Measurements from ENCODE around the gene BEND7.
A peak's percentile ranks its signal among the peaks of the same experiment; 100 is the strongest.

The BEND7 gene

GRCh38 chr10:13521026-13521425 is 7.8 kb downstream of the BEND7 start:
- H3K4me3 ChIP-seq (ENCODE audit: low read depth, low read length): no peak overlapping the region
- no peak for TF ChIP-seq CTCF (IDR thresholded peaks at IDR 0.05; ENCODE audit: insufficient read depth, low read depth, low read length, missing control alignments)
- no peak for DNase-seq (ENCODE audit: low read depth)

- DNase-seq (ENCODE audit: low read depth): no peak
- TF ChIP-seq CTCF (IDR thresholded peaks at IDR 0.05; ENCODE audit: insufficient read depth, low read depth, low read length, missing control alignments): no peak
Measured at GRCh38 chr10:13520194-13520593, 8.6 kb downstream of the BEND7 start.

GRCh38 chr10:13518076-13518692 is 10.6 kb downstream of the BEND7 start:
- peak; percentile 59 for TF ChIP-seq CTCF (IDR thresholded peaks at IDR 0.05; ENCODE audit: insufficient read depth, low read depth, low read length, missing control alignments)
- DNase-seq (ENCODE audit: low read depth): peak; percentile 50
- no peak overlapping the region for H3K4me3 ChIP-seq (ENCODE audit: low read depth, low read length)

More at GRCh38 chr10:13520194-13520593, 8.6 kb downstream of the BEND7 start:
- no peak overlapping the region for H3K4me3 ChIP-seq (ENCODE audit: low read depth, low read length)

- no peak for TF ChIP-seq CTCF (IDR thresholded peaks at IDR 0.05; ENCODE audit: insufficient read depth, low read depth, low read length, missing control alignments)
Measured at GRCh38 chr10:13517675-13518074, 11.1 kb downstream of the BEND7 start.

GRCh38 chr10:13516176-13516575 is 12.6 kb downstream of the BEND7 start:
- no peak for TF ChIP-seq CTCF (IDR thresholded peaks at IDR 0.05; ENCODE audit: insufficient read depth, low read depth, low read length, missing control alignments)
- no peak for DNase-seq (ENCODE audit: low read depth)
- no peak overlapping the region for H3K4me3 ChIP-seq (ENCODE audit: low read depth, low read length)

More at GRCh38 chr10:13517675-13518074, 11.1 kb downstream of the BEND7 start:
- no peak overlapping the region for H3K4me3 ChIP-seq (ENCODE audit: low read depth, low read length)
- no peak for DNase-seq (ENCODE audit: low read depth)

GRCh38 chr10:13515467-13515866 is 13.3 kb downstream of the BEND7 start:
- no peak for TF ChIP-seq CTCF (IDR thresholded peaks at IDR 0.05; ENCODE audit: insufficient read depth, low read depth, low read length, missing control alignments)
- no peak for DNase-seq (ENCODE audit: low read depth)
- no peak overlapping the region for H3K4me3 ChIP-seq (ENCODE audit: low read depth, low read length)

GRCh38 chr10:13514296-13514695 is 14.5 kb downstream of the BEND7 start:
- no peak overlapping the region for H3K4me3 ChIP-seq (ENCODE audit: low read depth, low read length)
- DNase-seq (ENCODE audit: low read depth): no peak
- no peak for TF ChIP-seq CTCF (IDR thresholded peaks at IDR 0.05; ENCODE audit: insufficient read depth, low read depth, low read length, missing control alignments)

All from GM12865 (cell line).